GM12891 (cell line): ENCODE data around the gene WDR91.

Experiments used
- DNase-seq: peaks from one replicate; pipeline ENCODE4 v3.0.0; 2011; ENCODE audit warnings: low spot score; ENCODE audit not compliant: insufficient read length
- FAIRE-seq: peaks from 2 replicates; lab custom pipeline; 2011; peaks lifted over from hg19 to GRCh38; lab: Jason Lieb, UNC
- PAX5 ChIP-seq: IDR thresholded peaks from 2 replicates; pipeline ENCODE4 v1.6.1; 2011; ENCODE audit warnings: low read length, moderate library complexity, mild to moderate bottlenecking; ENCODE audit not compliant: insufficient read depth, severe bottlenecking
- POLR2A ChIP-seq: IDR thresholded peaks from 2 replicates; pipeline ENCODE4 v1.6.1; 2011; ENCODE audit warnings: low read depth, low read length, control low read depth
- SPI1 ChIP-seq: IDR thresholded peaks from 2 replicates; pipeline ENCODE4 v1.6.1; 2011; ENCODE audit warnings: low read depth, low read length, control low read depth
- TAF1 ChIP-seq: IDR thresholded peaks from 2 replicates; pipeline ENCODE4 v1.6.1; 2011; ENCODE audit warnings: low read depth, low read length, control low read depth

The WDR91 gene

GRCh38 chr7:135143885-135144668, 67.2 kb downstream of the WDR91 start:
- FAIRE-seq (no peak), DNase-seq (no peak)
- TF ChIP-seq PAX5 = no peak
- TF ChIP-seq TAF1 = no peak
- TF ChIP-seq POLR2A = no peak
- TF ChIP-seq SPI1 = no peak
